ENCODE measurements around the gene RPL22.

Gene RPL22

DNA sequence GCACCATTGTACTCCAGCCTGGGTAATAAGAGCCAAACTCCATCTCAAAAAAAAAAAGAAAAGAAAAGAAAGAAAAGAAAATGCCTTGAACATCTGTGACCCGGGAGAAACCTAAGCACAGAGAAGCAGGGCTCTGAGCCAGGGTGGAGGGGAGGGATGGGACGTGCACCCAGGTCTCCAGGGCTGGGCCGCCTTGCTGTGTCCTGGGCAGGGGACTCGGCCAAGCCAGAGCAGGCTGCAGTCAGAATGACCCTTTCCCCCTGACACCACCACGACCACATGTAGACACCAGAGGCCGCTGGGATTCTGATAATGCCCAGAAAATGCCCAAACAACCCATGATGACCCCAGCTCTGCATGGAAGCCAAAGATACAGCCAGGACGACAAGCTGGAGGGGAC is 37.1 kb downstream of the RPL22 start:
- DNase-seq (ENCODE audit: extremely low spot score, insufficient read length, low read depth) (no peak), FAIRE-seq (no peak)

DNA sequence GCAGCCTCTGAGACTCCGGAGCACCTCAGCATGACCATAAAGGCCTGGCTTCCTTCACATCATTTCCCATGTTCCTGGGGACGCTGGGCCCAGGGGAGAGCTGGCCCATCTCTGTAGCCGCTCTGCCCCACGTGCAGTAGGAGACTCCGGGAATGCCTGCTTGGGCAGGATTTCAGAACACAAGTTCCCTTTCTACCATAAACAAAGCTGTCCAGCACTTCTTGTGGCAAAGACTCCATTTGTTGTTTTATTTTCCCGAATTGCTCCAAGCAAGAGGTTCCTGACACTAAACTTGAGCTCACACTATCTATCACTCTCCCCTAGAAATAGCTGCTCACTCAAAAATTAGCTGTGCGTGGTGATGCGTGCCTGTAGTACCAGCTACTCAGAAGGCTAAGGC is 41.2 kb downstream of the RPL22 start:
- no peak for DNase-seq (ENCODE audit: extremely low spot score, insufficient read length, low read depth)
- no peak for FAIRE-seq

DNA sequence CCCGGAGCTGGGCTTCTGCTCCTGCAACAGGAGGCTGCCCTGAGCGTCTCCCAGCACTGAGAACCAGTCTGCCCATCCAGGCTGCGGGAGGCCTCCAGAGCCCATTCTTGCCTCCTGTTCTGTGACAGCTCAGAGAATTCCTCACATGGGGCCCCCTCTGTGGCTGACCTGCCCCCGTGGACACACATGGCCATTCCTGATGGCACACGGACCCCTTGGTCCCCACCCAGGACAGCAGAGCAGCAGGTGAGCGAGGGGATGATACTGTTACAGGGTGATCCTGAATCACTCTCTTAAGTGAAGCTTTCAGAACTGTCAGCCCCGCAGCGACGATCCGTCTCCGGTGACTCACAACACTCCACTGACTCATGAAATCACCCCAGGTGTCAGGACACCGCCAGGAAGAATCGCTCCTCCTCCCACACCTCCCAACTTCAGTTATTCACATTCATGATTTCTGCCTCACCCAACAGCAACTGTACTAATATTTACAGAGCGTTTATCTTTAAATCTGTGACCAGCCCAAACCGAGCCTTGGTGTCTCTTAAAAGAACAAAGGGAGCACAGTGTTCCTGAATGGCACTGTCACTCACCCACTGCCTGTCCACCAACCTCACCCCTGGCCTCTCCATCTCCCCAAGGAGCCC is 41.7 kb downstream of the RPL22 start:
- FAIRE-seq (no peak), DNase-seq (ENCODE audit: extremely low spot score, insufficient read length, low read depth) (no peak)

GRCh38 chr1:6157132-6157527 is 42.3 kb downstream of the RPL22 start:
- DNase-seq (ENCODE audit: extremely low spot score, insufficient read length, low read depth) (no peak), FAIRE-seq (no peak)

DNA sequence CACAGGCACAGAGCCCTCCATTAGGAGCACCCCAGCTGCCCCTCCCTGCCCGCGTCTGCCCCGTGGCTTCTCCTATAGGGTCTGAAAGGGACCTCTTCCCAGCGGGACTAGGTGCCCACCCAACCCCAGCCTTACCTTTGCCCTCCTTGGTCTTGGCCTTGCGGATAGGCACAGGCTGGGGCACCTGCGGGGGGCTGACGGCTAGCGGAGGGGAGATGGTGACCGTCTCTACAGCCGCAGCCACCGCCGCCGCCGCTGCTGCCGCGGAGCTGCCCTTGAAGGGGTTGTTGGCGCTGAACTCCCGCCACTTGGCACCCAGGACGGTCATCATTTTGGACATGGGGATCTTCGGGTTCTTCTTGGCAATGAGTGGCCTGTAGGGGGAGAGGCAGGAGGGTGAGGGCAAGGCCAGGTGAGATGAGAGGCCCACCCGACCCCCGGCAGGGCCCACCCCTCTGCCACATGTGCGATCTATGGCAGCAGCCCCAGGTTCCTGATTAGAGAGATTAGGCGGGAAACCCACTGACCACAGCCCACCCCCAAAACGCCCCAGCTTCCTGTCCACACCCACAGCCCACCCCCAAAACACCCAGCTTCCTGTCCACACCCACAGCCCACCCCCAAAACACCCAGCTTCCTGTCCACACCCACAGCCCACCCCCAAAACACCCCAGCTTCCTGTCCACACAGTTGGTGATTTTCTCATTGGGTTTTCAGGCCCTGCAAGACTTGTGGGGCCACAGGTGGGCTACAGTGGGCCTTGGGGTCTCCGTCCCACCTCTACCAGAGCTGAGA is 44.7 kb downstream of the RPL22 start:
- FAIRE-seq = no peak
- no peak for DNase-seq (ENCODE audit: extremely low spot score, insufficient read length, low read depth)

- FAIRE-seq (no peak), DNase-seq (ENCODE audit: extremely low spot score, insufficient read length, low read depth) (no peak)
These were observed 46.5 kb downstream of the RPL22 start for GRCh38 chr1:6152882-6153281.

- DNase-seq (ENCODE audit: extremely low spot score, insufficient read length, low read depth) = no peak
- FAIRE-seq = no peak
These were observed 47.2 kb downstream of the RPL22 start for GRCh38 chr1:6152181-6152580.

GRCh38 chr1:6151291-6151822 is 48.0 kb downstream of the RPL22 start:
- FAIRE-seq (no peak), DNase-seq (ENCODE audit: extremely low spot score, insufficient read length, low read depth) (no peak)

DNA sequence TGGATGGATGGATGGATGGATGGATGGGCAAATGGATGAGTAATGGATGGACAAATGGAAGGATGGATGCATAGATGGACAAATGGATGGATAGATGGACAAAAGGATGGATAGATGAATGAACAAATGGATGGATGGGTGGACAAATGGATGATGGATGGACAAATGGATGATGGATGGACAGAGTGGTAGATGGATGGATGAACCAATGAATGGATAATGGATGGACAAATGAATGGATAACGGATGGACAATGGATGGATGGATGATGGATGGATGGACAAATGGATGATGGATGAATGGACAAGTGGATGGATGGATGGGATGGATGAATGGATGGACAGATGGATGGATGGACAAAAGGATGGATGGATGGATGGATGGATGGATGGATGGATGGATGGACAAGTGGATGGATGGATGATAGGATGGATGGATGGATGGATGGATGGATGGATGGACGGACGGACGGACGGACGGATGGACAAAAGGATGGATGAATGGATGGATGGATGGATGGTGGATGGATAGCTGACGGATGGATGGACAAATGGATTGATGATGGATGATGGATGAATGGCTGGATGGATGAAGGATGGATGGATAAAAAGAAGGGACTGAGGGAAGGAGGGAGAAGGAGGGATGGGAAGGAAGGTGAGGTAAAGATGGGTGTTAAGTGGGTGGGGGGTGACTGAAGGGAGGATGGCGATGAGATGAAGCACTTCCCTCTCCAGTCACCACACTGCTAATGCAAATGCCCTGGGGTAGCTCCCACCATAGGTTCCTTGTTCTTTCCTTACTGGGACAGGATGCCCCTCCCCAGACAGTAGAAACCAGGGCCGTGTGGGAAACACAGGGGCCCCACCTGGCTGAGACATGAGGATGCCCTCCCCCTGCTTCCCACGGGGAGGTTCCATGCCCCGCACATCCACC is 49.1 kb downstream of the RPL22 start:
- DNase-seq (ENCODE audit: extremely low spot score, insufficient read length, low read depth) (no peak), FAIRE-seq (no peak)

GRCh38 chr1:6149597-6149996 is 49.8 kb downstream of the RPL22 start:
- DNase-seq (ENCODE audit: extremely low spot score, insufficient read length, low read depth) (no peak), FAIRE-seq (no peak)

DNA sequence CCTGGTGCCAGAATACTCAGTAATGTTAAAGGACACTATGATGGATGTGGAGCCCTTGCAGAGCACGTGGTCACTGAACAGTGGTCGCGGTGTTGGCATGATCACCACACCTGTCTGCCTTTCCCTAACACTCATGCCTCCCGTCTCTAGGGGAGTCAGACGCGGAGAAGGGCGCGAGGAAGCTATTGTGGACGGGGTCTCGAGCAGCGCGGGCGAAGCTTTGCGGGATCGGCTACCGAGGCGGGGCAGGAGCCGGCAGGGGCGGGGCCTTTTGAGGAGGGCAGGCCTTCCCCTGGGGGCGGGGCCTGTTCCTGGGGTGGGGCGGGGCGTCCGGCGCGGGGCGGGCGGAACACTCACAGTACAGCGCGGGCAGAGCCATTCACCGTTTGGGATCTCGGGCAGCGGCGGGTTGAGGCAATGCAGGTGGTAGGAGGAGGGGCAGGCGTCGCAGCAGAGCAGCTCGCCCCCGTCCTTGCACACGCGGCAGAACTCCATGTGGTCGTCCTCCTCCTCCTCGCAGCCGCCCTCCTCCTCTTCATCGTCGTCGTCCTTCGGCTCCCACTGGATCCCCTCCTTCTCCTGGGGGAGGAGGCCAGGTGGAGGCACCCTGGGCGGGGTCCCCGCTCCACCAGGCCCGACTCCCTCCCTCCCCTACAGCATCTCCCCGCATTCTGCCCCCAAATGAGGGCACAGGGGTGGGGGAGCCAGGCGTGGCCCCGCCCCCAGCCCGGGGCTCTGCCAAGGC is 50.7 kb downstream of the RPL22 start:
- no peak for FAIRE-seq
- DNase-seq (ENCODE audit: extremely low spot score, insufficient read length, low read depth) = peak; percentile 65

- FAIRE-seq (no peak), DNase-seq (ENCODE audit: extremely low spot score, insufficient read length, low read depth) (no peak)
These were observed 53.5 kb downstream of the RPL22 start for GRCh38 chr1:6145864-6146410.

DNA sequence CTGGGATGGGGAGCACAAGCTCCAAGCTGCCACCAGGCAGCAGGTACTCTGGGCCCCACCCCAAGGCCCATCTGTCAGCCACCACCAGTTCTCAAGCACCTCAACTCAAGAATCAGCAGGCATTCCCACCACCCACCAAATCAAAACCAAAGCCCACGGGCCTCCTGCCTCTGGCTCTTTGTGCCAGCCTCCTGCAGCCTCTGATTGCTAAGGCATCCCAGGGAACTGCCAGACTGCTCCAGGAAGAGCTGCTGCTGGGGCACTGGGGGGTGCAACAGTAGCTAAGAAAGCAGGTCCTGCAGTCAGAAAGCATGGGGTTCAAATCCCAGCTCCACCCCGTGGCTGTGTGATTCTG is 54.0 kb downstream of the RPL22 start:
- no peak for FAIRE-seq
- DNase-seq (ENCODE audit: extremely low spot score, insufficient read length, low read depth) = no peak

GRCh38 chr1:6144647-6145395 is 54.6 kb downstream of the RPL22 start:
- FAIRE-seq (no peak), DNase-seq (ENCODE audit: extremely low spot score, insufficient read length, low read depth) (no peak)

GRCh38 chr1:6144175-6144574 is 55.2 kb downstream of the RPL22 start:
- no peak for FAIRE-seq
- no peak for DNase-seq (ENCODE audit: extremely low spot score, insufficient read length, low read depth)

DNA sequence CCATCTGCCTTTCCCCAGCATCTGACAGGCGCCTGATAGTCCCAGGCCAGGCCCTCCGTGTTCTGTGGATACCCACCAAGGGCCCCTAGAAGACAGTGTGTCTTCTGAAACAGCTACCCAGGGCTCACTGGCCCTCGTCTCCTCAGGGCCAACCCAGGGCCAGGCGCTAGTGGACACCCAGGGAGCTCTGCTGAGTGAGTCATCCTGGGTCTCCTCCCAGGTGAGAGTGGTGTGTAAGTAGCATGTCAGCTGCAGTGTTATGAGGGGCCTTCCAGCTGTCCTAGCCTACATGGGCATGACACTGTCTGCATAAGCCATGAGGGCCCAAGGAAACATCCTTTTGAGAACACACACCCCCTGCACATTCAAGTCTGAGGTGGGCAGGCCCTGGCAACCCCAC is 56.0 kb downstream of the RPL22 start:
- FAIRE-seq (no peak), DNase-seq (ENCODE audit: extremely low spot score, insufficient read length, low read depth) (no peak)

DNA sequence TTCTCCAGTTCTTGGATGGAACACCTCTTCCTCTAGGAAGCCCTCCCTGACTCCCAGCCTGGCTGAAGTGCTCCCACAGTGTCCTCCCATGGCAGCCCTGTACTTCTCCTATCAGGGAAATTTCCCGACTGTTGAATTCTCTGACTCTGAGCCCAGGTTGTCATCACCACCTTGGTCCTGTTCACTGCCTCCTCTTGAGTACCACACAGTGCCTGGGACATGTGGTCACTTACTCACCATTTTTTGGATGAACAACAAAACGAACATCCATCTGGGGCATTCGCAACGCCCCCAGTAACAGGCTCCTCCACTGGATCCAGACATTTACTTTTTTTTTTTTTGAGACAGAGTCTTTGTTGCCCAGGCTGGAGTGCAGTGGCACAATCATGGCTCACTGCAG is 56.7 kb downstream of the RPL22 start:
- DNase-seq (ENCODE audit: extremely low spot score, insufficient read length, low read depth) (no peak), FAIRE-seq (no peak)

GRCh38 chr1:6142036-6142621 is 57.3 kb downstream of the RPL22 start:
- FAIRE-seq = no peak
- no peak for DNase-seq (ENCODE audit: extremely low spot score, insufficient read length, low read depth)

DNA sequence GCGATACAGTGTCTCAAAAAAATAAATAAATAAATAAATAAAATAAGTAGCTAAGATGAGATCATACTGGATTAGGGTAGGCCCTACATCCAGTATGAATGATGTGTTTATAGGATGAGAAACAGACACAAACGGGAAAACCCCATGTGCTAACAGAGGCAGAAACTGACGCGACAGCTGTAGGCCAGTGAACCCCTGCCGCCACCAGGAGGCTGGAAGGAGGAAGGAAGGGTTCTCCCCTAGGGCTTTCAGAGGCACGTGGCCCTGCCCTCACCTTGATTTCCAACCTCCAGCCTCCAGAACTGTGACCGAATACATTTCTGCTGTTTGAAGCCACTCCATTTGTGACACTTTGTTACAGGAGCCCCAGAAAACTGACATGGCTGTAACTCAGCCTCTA is 57.8 kb downstream of the RPL22 start:
- no peak for FAIRE-seq
- no peak for DNase-seq (ENCODE audit: extremely low spot score, insufficient read length, low read depth)

All from GM18507 (cell line).